Epithelial cell of esophagus (primary cell): ENCODE results near the gene FOXC2.

Experiments
- DNase-seq: peaks from one replicate; pipeline ENCODE4 v3.0.0; 2010; ENCODE audit warnings: low read depth
- H3K4me3 ChIP-seq: 2 replicates; pipeline ENCODE4 v1.5.1; 2011; ENCODE audit warnings: mild to moderate bottlenecking, low read length, control low read depth
- CTCF ChIP-seq: IDR thresholded peaks from 2 replicates; pipeline ENCODE4 v1.5.1; 2011; ENCODE audit warnings: low read depth, mild to moderate bottlenecking, low read length, control low read depth, inconsistent platforms; ENCODE audit not compliant: insufficient read depth; ENCODE audit errors: missing control alignments

The FOXC2 gene

GRCh38 chr16:86521236-86522197, 45.1 kb upstream of the FOXC2 start:
- no peak overlapping the region for H3K4me3 ChIP-seq
- no peak for DNase-seq
- TF ChIP-seq CTCF: no peak

GRCh38 chr16:86522634-86523033, 44.0 kb upstream of the FOXC2 start:
- H3K4me3 ChIP-seq: no peak overlapping the region
- TF ChIP-seq CTCF: no peak
- DNase-seq: no peak

GRCh38 chr16:86523166-86523740, 43.4 kb upstream of the FOXC2 start:
- DNase-seq: no peak
- H3K4me3 ChIP-seq: no peak overlapping the region
- TF ChIP-seq CTCF: no peak

GRCh38 chr16:86524029-86524428, 42.6 kb upstream of the FOXC2 start:
- no peak overlapping the region for H3K4me3 ChIP-seq
- DNase-seq: no peak
- TF ChIP-seq CTCF: no peak

- TF ChIP-seq CTCF: no peak
- no peak overlapping the region for H3K4me3 ChIP-seq
- DNase-seq: no peak
These were observed 40.9 kb upstream of the FOXC2 start for GRCh38 chr16:86525696-86526095.

GRCh38 chr16:86527366-86527765, 39.3 kb upstream of the FOXC2 start:
- H3K4me3 ChIP-seq: no peak overlapping the region
- no peak for DNase-seq
- TF ChIP-seq CTCF: no peak
